Right renal pelvis (tissue), 4 donors: Measurements from ENCODE around the gene FAM184B. TPM values are rescaled to one million over a fixed set of nuclear protein-coding genes. Genes with fewer than 3 reads are reported as not detected.

Experiments used
- DNase-seq, 4 donors: peaks; one replicate each; pipeline ENCODE4 v3.0.0-alpha.2; 2013; ENCODE audit warnings: low read depth in 4 of 4, low spot score in 3 of 4, missing footprints in 1 of 4
- polyA plus RNA-seq, 4 donors: library from polyadenylated mRNA; unstranded; fragments of 120-200 nt; gene quantifications; one replicate each; pipeline ENCODE4 v1.2.1, GENCODE V29; 2013; ENCODE audit not compliant: insufficient read length in 4 of 4

FAM184B gene
- polyA plus RNA-seq, 4 donors, result 0.35 to 0.53 (median 0.42) TPM

DNA sequence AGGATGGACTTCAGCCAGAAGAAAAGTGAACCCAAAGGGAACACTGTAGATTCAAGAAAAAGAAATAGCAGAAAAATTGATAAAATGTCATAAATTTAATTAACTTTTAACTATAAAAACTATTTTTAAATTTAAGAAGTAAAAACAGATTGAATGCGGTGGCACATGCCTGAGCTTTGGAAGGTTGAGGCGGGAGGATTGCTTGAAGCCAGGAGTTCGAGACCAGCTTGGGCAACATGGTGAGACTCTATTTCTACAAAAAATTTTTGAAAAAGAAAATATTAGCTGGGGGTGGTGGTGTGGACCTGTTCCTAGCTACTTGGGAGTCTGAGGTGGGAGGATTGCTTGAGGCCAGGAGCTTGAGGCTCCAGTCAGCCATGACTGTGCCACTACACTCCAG, 3.0 kb downstream of the FAM184B start:
- no peak for DNase-seq

- DNase-seq, result no peak
Observed at GRCh38 chr4:17773135-17773698, 8.2 kb downstream of the FAM184B start.

DNA sequence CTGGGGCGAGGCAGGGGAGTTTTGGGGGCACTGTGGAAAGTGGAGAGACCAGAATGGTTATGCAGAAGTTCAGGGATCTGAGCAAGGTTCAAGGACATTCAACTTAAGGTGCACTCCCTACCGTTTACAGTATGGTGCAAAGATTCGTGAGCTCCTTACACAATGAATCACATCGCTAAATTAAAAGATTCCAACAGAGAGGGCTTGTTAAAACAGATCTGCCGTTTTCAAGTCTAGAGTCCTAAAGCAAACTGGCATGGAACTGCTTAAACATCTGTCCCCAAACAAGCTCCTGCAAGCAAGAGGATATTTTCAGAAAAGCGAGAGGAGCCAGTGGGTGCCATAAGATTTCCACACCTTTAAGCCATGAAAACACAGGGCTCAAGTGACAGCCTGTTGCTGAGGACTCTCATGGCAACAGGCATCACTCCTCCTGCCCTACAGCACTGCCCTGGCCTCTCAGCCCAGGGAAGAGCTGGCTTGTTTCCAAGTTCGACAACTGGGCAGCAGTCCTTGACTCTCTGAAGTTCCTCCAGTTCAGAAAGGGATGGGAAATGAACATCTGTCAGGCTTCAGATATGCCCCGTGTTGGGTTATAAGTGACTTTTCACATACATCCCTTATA, 10.0 kb downstream of the FAM184B start:
- no peak for DNase-seq

GRCh38 chr4:17770845-17771244, 10.6 kb downstream of the FAM184B start:
- DNase-seq, result no peak

DNA sequence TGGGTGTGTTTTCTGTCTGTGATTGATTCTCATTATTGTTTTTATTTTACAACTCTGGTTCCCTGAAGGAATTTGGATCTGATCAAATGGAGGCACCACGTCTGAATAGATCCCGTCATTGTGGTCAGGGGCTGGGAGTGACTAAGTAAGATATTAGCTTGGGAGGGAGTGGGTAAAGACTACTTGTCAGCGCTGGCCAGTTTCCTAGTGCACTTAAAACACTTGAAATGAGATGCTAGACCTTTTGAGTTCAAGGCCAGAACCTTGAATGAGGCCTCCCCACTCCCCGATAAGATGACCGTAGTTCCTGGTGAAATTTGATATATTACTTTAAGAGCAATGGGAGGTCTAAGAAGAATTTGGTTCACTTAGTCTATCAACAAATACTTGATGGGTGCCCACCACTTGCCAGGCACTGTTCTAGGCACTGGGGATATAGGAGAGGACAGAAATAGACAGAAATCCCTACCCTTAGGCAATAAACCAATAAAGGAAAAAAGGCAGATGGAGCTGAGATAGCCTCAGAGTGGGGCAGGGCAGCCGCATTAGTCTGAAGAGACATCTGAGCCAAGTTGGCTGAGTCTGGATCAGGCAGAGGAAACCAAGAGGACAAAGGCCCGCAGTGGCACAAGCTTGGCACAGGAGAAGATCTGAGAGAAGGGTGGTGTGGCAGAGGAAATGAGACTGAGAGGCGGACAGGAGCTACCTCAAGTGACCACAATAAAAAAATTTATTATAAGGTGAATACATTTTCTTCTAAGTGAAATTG, 11.8 kb downstream of the FAM184B start:
- DNase-seq, result no peak

DNA sequence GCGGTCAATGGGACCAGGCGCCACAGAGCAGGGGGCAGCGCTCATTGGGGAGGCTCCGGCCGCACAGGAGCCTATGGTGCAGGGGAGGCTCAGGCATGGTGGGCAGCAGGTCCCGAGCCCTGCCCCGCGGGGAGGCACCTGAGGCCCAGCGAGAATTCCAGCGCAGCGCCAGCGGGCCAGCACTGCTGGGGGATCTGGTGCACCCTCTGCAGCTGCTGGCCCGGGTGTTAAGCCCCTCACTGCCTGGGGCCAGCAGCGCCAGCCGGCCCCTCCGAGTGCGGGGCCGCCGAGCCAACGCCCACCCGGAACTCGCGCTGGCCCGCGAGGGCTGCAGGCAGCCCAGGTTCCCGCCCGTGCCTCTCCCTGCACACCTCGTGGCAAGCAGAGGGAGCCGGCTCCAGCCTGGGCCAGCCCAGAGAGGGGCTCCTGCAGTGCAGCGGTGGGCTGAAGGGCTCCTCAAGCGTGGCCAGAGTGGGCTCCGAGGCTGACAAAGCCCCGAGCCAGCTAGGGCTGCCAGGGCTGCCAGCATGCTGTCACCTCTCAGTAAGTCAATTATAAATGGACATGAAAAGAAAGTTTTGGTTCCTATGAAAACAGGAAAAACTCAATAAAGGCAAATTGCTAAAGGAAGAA, 14.5 kb downstream of the FAM184B start:
- no peak for DNase-seq

DNA sequence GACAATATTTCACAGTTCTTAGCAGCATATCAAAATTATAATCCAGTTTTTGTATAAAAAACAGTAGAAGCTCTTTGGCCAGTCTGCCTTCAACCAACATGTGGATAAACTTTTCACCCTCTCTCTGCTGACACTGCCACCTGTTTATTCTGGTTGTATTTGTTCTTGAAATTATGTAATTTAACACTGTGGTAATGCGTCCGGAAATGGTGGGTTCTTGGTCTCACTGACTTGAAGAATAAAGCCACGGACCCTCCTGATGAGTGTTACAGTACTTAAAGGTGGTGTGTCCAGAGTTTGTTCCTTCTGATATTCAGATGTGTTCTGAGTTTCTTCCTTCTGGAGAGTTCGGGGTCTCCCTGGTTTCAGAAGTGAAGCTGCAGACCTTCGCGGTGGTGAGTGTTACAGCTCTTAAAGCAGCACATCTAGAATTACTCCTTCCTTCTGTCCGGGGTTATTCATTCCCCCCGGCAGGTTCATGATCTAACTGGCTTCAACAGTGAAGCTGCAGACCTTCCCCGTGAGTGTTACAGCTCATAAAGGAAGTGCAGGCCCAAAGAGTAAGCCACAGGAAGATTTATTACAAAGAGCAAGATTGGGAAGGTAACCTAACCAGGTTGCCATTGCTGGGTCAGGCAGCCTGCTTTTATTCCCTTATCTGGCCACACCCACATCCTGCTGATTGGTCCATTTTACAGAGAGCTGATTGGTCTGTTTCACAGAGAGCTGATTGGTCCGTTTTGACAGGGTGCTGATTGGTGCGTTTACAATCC, 15.7 kb downstream of the FAM184B start:
- no peak for DNase-seq

- DNase-seq, result no peak
Observed at GRCh38 chr4:17763931-17764330, 17.5 kb downstream of the FAM184B start.

DNA sequence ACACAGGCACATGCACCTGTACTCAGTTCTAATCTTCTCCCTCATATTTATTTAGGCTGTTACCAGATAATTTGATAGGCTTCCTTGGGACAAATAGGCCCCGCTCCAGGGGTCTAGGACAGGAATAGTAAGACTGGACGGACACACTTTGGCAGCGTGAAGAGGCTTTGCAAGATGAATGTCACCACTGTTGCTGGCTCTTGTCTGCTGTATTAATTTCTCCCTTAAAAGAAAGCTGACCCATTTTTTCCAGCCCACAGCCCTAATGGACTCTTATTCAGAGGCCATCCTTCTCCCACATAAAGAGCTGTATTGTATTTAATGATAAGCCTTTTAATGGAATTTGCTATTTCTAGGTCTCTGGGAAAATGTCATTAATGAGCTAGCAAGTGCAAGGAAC, 18.0 kb downstream of the FAM184B start:
- DNase-seq, result no peak

- no peak for DNase-seq
Observed at GRCh38 chr4:17762726-17763125, 18.7 kb downstream of the FAM184B start.

GRCh38 chr4:17761062-17761461, 20.4 kb downstream of the FAM184B start:
- DNase-seq, result no peak

GRCh38 chr4:17760626-17761025, 20.8 kb downstream of the FAM184B start:
- DNase-seq, result no peak

DNA sequence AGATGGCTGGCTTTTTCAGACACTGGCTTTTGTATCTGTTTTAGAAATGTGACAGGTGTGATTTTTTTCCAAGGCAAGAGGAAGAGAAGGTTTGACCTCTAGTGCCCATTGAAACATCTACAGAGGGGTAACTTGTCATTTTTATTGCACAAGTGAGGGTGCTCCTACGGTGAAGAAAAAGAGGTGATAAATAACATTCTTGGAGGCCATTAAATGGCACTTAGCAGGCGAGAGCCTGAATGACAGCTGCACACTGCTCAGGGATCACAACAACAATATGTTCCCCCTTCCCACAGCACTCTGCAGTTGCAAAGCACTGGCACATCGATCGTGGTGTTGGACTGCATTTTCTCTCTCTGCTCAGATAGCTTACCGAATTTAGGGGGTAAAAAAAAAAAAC, 22.9 kb downstream of the FAM184B start:
- no peak for DNase-seq

GRCh38 chr4:17757621-17758020, 23.8 kb downstream of the FAM184B start:
- DNase-seq, result no peak

- no peak for DNase-seq
Observed at GRCh38 chr4:17753646-17754045, 27.8 kb downstream of the FAM184B start.

- DNase-seq, result no peak
Observed at GRCh38 chr4:17740702-17741101, 40.7 kb downstream of the FAM184B start.

- no peak for DNase-seq
Observed at GRCh38 chr4:17736484-17736883, 44.9 kb downstream of the FAM184B start.

GRCh38 chr4:17726911-17727310, 54.5 kb downstream of the FAM184B start:
- DNase-seq, result no peak

DNA sequence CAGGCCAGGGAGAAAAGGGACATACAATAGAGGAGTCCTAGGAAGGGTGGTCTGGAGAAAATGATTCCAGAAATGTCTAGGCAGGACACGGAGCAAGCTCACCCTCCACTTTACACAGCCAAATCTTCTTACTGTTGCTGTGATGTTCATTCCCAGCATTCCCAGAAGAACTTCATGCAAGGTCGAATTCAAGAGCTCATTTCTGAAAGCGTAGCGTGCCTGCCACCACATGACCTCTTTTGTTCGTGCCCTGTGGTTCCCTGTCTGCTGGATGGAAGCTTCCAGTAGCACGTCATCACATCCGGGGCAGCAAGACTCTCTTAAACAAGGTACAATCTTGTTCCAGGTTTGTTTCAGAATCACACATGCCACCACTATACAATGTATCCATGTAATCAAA, 57.8 kb downstream of the FAM184B start:
- no peak for DNase-seq

DNA sequence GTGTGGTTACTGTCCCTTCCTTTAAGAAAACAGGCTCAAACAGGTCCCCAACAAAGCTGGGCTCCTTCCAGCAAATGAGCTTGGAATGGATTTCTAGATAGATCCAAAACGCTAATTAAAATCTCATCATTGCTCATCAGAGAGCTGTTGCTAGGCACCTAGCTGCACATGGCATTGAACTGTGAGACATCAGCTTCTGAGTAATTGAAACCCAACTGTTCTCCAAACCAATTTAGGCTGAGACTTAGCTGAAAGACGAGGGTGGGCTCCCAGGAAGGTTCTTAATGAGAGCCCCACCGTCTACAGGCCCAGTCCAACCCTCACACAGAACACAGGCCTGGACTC, 59.1 kb downstream of the FAM184B start:
- DNase-seq, result no peak
